Inflammatory macrophage (primary cell): ENCODE results near the gene AGRN.
"Not testable (repeated sequence)": the region's sequence is repeated elsewhere in the genome, so short reads cannot be mapped to it uniquely, and the experiment has no call there.

Experiments
- DNase-seq, 2 donors: peaks; one replicate each; pipeline ENCODE4 v3.0.0-alpha.2; 2020 to 2022

The AGRN gene

GRCh38 chr1:1021010-1021919 is 1.3 kb downstream of the AGRN start:
- peak; percentile 20 to 49 for DNase-seq

GRCh38 chr1:1021920-1022259 is 2.0 kb downstream of the AGRN start:
- DNase-seq, result no peak

- no peak for DNase-seq
These were observed 2.5 kb downstream of the AGRN start for GRCh38 chr1:1022302-1023009.

- no peak for DNase-seq
These were observed 3.8 kb downstream of the AGRN start for GRCh38 chr1:1023700-1024099.

GRCh38 chr1:1024149-1024770 is 4.3 kb downstream of the AGRN start:
- DNase-seq, result no peak

GRCh38 chr1:1024771-1025699 is 5.1 kb downstream of the AGRN start:
- no peak for DNase-seq

GRCh38 chr1:1025730-1026129 is 5.8 kb downstream of the AGRN start:
- no peak for DNase-seq

GRCh38 chr1:1026599-1027413 is 6.9 kb downstream of the AGRN start:
- no peak for DNase-seq

- no peak for DNase-seq
These were observed 7.9 kb downstream of the AGRN start for GRCh38 chr1:1027791-1028190.

GRCh38 chr1:1030867-1031658 is 11.1 kb downstream of the AGRN start:
- DNase-seq, result not testable (repeated sequence)

GRCh38 chr1:1031659-1032235 is 11.8 kb downstream of the AGRN start:
- no peak for DNase-seq

GRCh38 chr1:1032424-1032823 is 12.5 kb downstream of the AGRN start:
- DNase-seq, result peak in 1 of 2 donors; percentile 29

- peak; percentile 32 to 70 for DNase-seq
These were observed 13.2 kb downstream of the AGRN start for GRCh38 chr1:1033009-1033587.

GRCh38 chr1:1033731-1034438 is 14.0 kb downstream of the AGRN start:
- DNase-seq, result no peak

GRCh38 chr1:1034439-1034781 is 14.5 kb downstream of the AGRN start:
- peak in 1 of 2 donors; percentile 27 for DNase-seq

GRCh38 chr1:1035291-1035943 is 15.5 kb downstream of the AGRN start:
- no peak for DNase-seq

GRCh38 chr1:1037366-1038327 is 17.7 kb downstream of the AGRN start:
- peak in 1 of 2 donors; percentile 34 for DNase-seq
